BLaER1 (cell line): ENCODE results near the gene TMEM179B.
"Not testable (repeated sequence)": the region's sequence is repeated elsewhere in the genome, so short reads cannot be mapped to it uniquely, and the experiment has no call there.

Source experiments
- H3K27ac ChIP-seq: shearing (Covaris generic); formaldehyde crosslinking; 2 replicates; pipeline ENCODE4 v1.8.1; 2022
- H3K27me3 ChIP-seq: shearing (Covaris generic); formaldehyde crosslinking; 2 replicates; pipeline ENCODE4 v1.8.1; 2022
- H3K36me3 ChIP-seq: shearing (Covaris generic); formaldehyde crosslinking; 2 replicates; pipeline ENCODE4 v1.8.1; 2022
- H3K4me1 ChIP-seq: shearing (Covaris generic); formaldehyde crosslinking; 2 replicates; pipeline ENCODE4 v1.8.1; 2022
- H3K4me2 ChIP-seq: shearing (Covaris generic); formaldehyde crosslinking; 2 replicates; pipeline ENCODE4 v1.8.1; 2022
- H3K4me3 ChIP-seq: shearing (Covaris generic); formaldehyde crosslinking; 2 replicates; pipeline ENCODE4 v1.8.1; 2022
- H3K9ac ChIP-seq: shearing (Covaris generic); formaldehyde crosslinking; 2 replicates; pipeline ENCODE4 v1.8.1; 2022
- H3K9me3 ChIP-seq: shearing (Covaris generic); formaldehyde crosslinking; 2 replicates; pipeline ENCODE4 v1.8.1; 2022
- H4K20me1 ChIP-seq: shearing (Covaris generic); formaldehyde crosslinking; 2 replicates; pipeline ENCODE4 v1.8.1; 2022
- Cebpa-rat ChIP-seq: shearing (Covaris generic); IDR thresholded peaks from 2 replicates; pipeline ENCODE4 v1.8.1; 2022

The TMEM179B gene

DNA sequence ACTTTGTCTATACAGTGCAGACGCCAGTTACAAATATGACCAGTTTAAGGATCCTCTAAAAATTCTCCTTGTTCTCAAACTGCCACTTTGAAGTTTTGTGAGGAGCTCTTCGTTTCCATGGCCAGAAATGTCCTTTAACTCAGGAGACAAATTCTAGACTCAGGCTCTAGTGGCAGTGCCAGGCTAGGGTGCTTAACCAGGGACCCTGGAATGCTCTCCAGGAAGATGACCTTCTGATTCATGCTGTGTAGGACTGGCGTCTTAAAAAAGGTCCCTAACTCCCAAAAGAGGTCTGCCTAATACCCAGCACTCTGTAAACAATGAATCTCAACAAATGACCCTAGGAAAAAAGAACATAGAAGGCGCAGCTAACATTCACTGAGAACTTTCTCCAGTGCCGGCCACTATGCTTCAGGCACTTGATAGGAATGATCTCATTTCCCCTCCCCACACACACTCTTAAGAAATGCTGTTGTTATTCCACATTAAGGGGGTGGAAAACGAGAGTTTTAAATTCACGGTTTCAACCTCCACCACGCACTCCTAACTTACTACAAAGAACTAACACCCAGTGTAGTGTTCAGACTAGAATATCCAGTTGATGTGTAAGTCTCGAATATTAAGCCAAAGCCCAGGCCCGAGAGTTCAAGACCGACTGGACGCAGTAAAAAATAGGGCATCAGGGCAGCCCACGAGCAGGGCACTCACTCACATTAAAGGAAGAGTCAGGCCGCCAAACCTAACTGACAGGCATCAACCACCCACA lies 17.3 kb downstream of the TMEM179B start:
- H4K20me1 ChIP-seq: peaks cover 19% of the 10 kb centered on the region
- no peaks in the 10 kb centered on the region for H3K9me3 ChIP-seq
- no peaks in the 10 kb centered on the region for H3K27me3 ChIP-seq
- peak overlapping the region; percentile 88 for H3K27ac ChIP-seq
- H3K4me1 ChIP-seq: peaks cover 39% of the 10 kb centered on the region
- peak overlapping the region; percentile 88 for H3K4me2 ChIP-seq
- TF ChIP-seq Cebpa-rat: no peak
- H3K4me3 ChIP-seq: peak overlapping the region; percentile 89
- peaks cover 46% of the 10 kb centered on the region for H3K36me3 ChIP-seq
- H3K9ac ChIP-seq: peak overlapping the region; percentile 95

DNA sequence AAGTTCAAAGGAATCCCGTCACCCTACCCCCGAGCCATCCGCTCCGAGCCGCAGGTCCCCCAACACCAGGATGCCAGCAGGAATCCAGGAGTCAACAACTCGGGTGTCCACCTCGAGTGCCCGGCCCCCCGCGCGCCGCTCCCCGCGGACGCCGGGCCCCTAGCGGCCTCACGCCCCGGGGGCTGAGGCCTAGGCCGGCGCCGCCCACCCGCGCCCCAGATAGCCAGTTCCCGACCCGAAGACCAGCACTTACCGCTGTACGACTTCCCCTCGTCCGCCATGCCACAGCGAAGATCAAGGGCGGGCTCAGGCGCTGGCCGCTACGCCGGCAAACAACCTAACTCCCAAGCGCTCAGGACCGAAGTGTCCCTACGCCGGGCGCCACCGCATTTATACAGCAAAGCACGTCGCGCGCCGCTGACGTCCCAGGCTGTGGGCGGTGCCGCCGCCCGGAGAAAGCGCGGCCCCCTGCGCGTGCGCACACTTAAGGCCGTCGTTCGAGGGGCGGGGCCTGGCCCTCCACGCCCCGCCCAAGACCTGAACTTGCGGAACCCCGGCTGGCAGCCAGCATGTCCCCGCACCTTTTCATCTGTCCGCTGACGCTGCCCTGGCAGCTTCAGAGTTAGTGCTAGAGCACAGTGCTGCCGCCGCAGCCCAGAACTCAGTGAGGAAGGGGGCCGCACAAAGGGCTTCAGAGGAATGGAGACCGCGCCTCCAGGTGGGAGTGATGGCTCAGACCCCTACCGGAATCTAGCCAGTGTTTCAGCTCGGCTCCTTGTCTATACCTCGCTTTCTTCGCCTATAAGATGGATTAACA lies 18.1 kb downstream of the TMEM179B start, which contains the start of gene NXF1:
TSS of gene NXF1 (minus strand) at position 365 of the 817 bp plus-strand sequence. CDS start at position 281, 84 bp downstream.
- peak within 1 kb of the TSS; percentile 88 for H3K27ac ChIP-seq
- peak within 1 kb of the TSS; percentile 95 for H3K9ac ChIP-seq
- peak within 1 kb of the TSS; percentile 89 for H3K4me3 ChIP-seq
- no peaks in the 10 kb centered on the region for H3K27me3 ChIP-seq
- no peaks in the 10 kb centered on the region for H3K9me3 ChIP-seq
- H3K36me3 ChIP-seq: peaks cover 38% of the 10 kb centered on the region
- H3K4me1 ChIP-seq: peaks cover 39% of the 10 kb centered on the region
- peak within 1 kb of the TSS; percentile 88 for H3K4me2 ChIP-seq
- peaks cover 19% of the 10 kb centered on the region for H4K20me1 ChIP-seq
- no peak for TF ChIP-seq Cebpa-rat

GRCh38 chr11:62805961-62806441 lies 18.8 kb downstream of the TMEM179B start:
- TF ChIP-seq Cebpa-rat: no peak
- Histone ChIP-seq H3K4me1 (peaks cover 39% of the 10 kb centered on the region), H3K27ac (peak overlapping the region; percentile 88), H3K4me2 (peak overlapping the region; percentile 77), H4K20me1 (peaks cover 19% of the 10 kb centered on the region), H3K36me3 (peaks cover 30% of the 10 kb centered on the region), H3K9ac (peak overlapping the region; percentile 95), H3K4me3 (peak overlapping the region; percentile 89), H3K9me3 (no peaks in the 10 kb centered on the region), H3K27me3 (no peaks in the 10 kb centered on the region)

DNA sequence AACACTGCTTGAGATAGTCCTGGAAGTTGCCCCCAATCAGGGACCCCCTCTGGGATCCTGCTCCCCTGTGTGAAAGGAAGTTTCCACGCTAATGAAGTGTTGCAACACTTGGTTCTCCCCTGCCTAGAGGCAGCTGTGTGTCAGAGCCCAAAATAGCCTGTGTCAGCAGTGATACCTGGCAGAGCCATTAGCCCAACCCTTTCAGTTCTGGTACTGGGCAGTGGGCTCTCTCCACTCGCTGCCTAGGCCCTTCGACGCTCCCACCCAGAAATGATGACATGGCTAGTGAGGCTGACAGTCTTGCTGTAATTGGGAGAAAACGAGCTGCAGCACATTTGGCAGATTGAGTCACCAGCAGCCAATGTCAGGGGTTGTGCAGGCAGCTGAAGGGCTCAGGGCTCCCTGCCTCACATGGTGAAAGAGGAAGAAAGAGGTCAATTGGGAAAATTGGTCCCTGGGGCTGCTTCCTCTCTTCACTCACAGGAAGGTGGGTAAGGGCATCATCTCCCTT lies 19.5 kb downstream of the TMEM179B start:
- 0 out of 2 replicates have a peak overlapping the region, but pooled peaks have one; percentile 89 for H3K4me3 ChIP-seq
- peak overlapping the region; percentile 28; the same call in 1 of the 2 replicates for H3K9ac ChIP-seq
- TF ChIP-seq Cebpa-rat: no peak; the same call in 1 of the 2 replicates
- peaks cover 24% of the 10 kb centered on the region for H3K36me3 ChIP-seq
- H3K27me3 ChIP-seq: no peaks in the 10 kb centered on the region
- H4K20me1 ChIP-seq: peaks cover 19% of the 10 kb centered on the region
- H3K9me3 ChIP-seq: no peaks in the 10 kb centered on the region
- peaks cover 39% of the 10 kb centered on the region for H3K4me1 ChIP-seq
- H3K27ac ChIP-seq: peak overlapping the region; percentile 59
- H3K4me2 ChIP-seq: peak overlapping the region; percentile 77

- no peak for TF ChIP-seq Cebpa-rat
- no peak overlapping the region for H3K9ac ChIP-seq
- H3K36me3 ChIP-seq: peaks cover 25% of the 10 kb centered on the region
- H3K9me3 ChIP-seq: no peaks in the 10 kb centered on the region
- no peak overlapping the region for H3K4me3 ChIP-seq
- no peaks in the 10 kb centered on the region for H4K20me1 ChIP-seq
- no peak overlapping the region for H3K27ac ChIP-seq
- H3K4me1 ChIP-seq: peaks cover 26% of the 10 kb centered on the region
- no peaks in the 10 kb centered on the region for H3K27me3 ChIP-seq
- H3K4me2 ChIP-seq: no peak overlapping the region
These were observed 23.5 kb downstream of the TMEM179B start for GRCh38 chr11:62810748-62811147.

DNA sequence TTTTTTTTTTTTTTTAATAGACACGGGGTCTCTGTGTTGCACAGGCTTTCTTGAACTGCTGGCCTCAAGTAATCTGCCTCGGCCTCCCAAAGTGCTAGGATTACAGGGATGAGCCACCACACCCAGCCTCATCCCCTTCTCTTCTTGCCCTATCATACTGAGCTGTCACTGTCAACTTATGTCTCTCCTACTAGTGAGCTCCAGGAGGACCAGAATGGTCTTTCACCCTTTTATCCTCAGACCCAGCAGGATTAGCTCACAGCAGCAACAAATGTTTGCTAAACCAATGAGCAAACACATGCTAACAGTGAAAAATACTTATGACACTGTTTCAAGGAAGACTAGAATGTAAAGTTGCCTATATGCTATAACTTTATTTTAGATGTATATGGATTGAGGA lies 24.5 kb downstream of the TMEM179B start:
- Histone ChIP-seq H3K4me3 (no peak overlapping the region), H3K4me2 (no peak overlapping the region), H3K36me3 (peaks cover 34% of the 10 kb centered on the region), H3K4me1 (peaks cover 18% of the 10 kb centered on the region), H4K20me1 (no peaks in the 10 kb centered on the region), H3K9me3 (no peaks in the 10 kb centered on the region), H3K9ac (no peak overlapping the region), H3K27me3 (no peaks in the 10 kb centered on the region), H3K27ac (no peak overlapping the region)
- TF ChIP-seq Cebpa-rat: no peak

DNA sequence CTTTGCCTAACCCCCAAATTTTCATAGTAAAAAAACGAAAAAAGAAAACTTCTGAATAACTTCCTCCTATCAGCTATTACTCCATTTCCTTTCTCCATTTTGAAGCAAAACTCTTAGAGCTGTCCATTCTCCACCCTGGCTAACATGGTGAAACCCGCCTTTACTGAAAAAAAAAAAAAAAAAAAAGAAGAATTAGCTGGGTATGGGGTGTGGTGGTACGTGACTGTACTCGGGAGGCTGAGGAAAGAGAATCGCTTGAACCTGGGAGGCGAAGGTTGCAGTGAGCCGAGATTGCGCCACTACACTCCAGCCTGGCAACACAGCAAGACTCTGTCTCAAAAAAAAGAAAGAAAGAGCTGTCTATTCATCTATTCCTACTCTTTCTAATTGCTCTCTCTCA lies 29.4 kb downstream of the TMEM179B start:
- no peaks in the 10 kb centered on the region for H4K20me1 ChIP-seq
- no peak for TF ChIP-seq Cebpa-rat
- no peaks in the 10 kb centered on the region for H3K4me1 ChIP-seq
- no peak overlapping the region for H3K27ac ChIP-seq
- H3K4me2 ChIP-seq: no peak overlapping the region
- no peak overlapping the region for H3K4me3 ChIP-seq
- H3K9ac ChIP-seq: no peak overlapping the region
- H3K9me3 ChIP-seq: no peaks in the 10 kb centered on the region
- peaks cover 82% of the 10 kb centered on the region for H3K36me3 ChIP-seq
- H3K27me3 ChIP-seq: no peaks in the 10 kb centered on the region

GRCh38 chr11:62817129-62817528 lies 29.9 kb downstream of the TMEM179B start:
- Histone ChIP-seq H3K4me3 (no peak overlapping the region), H3K27ac (no peak overlapping the region), H4K20me1 (no peaks in the 10 kb centered on the region), H3K36me3 (peaks cover 87% of the 10 kb centered on the region), H3K4me1 (no peaks in the 10 kb centered on the region), H3K4me2 (no peak overlapping the region), H3K27me3 (no peaks in the 10 kb centered on the region), H3K9me3 (no peaks in the 10 kb centered on the region), H3K9ac (no peak overlapping the region)
- TF ChIP-seq Cebpa-rat: no peak

GRCh38 chr11:62823677-62824076 lies 36.5 kb downstream of the TMEM179B start:
- H3K36me3 ChIP-seq: peaks cover 99% of the 10 kb centered on the region
- H3K9ac ChIP-seq: no peak overlapping the region
- H3K9me3 ChIP-seq: no peaks in the 10 kb centered on the region
- H4K20me1 ChIP-seq: peaks cover 6% of the 10 kb centered on the region; the same call in 1 of the 2 replicates
- TF ChIP-seq Cebpa-rat: no peak
- H3K4me3 ChIP-seq: no peak overlapping the region
- H3K4me2 ChIP-seq: no peak overlapping the region
- H3K27ac ChIP-seq: no peak overlapping the region
- no peaks in the 10 kb centered on the region for H3K27me3 ChIP-seq
- no peaks in the 10 kb centered on the region for H3K4me1 ChIP-seq

DNA sequence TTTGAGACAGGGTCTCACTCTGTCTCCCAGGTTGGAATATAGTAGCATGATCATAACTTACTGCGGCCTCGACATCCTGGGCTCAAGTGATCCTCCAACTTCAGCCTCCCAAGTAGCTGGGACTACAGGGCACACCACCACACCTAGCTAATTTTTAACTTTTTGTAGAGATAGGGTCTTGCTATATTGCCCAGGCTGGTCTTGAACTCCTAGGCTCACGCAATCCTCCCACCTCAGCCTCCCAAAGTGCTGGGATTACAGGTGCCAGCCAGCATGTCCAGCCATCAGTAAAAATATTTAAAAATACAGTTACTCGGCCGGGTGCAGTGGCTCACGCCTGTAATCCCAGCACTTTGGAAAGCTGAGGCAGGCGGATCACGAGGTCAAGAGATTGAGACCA lies 40.9 kb downstream of the TMEM179B start:
- Histone ChIP-seq H3K4me1 (peaks cover 26% of the 10 kb centered on the region), H3K36me3 (peaks cover 66% of the 10 kb centered on the region), H4K20me1 (peaks cover 31% of the 10 kb centered on the region)
- not testable (repeated sequence) for H3K27ac ChIP-seq, H3K9me3 ChIP-seq, H3K4me3 ChIP-seq, H3K27me3 ChIP-seq, H3K4me2 ChIP-seq, H3K9ac ChIP-seq
